Neural cell (in vitro differentiated cells): ENCODE results near the gene TNFRSF4. TPM values are rescaled to one million over a fixed set of nuclear protein-coding genes. Genes with fewer than 3 reads are reported as not detected.

Experiments used
- H2AFZ ChIP-seq: fragments of 200-600, 300-800 bp; sonication (generic), shearing (Covaris generic); 2 replicates; pipeline ENCODE4 v1.6.0; 2014; ENCODE audit warnings: low read depth, mild to moderate bottlenecking, antibody characterized with exemption, low read length, moderate library complexity
- H3F3A ChIP-seq: fragments of 200-600 bp; shearing (Covaris generic); 2 replicates; pipeline ENCODE4 v1.6.1; 2016; ENCODE audit warnings: mild to moderate bottlenecking, moderate library complexity, mixed read lengths, antibody characterized with exemption, low read length; ENCODE audit not compliant: insufficient read depth, poor library complexity, severe bottlenecking
- H3K27ac ChIP-seq: fragments of 200-600, 300-800 bp; sonication (generic), shearing (Covaris generic); 2 replicates; pipeline ENCODE4 v1.5.1; 2014; ENCODE audit warnings: mild to moderate bottlenecking, low read length, moderate library complexity
- H3K27me3 ChIP-seq: fragments of 300-800, 200-600 bp; sonication (generic), shearing (Covaris generic); 2 replicates; pipeline ENCODE4 v1.6.0; 2014; ENCODE audit warnings: mild to moderate bottlenecking, low read depth, low read length, moderate library complexity; ENCODE audit not compliant: insufficient read depth
- H3K36me3 ChIP-seq: fragments of 300-800, 200-600 bp; sonication (generic), shearing (Covaris generic); 2 replicates; pipeline ENCODE4 v1.5.1; 2014; ENCODE audit warnings: mild to moderate bottlenecking, antibody characterized with exemption, low read length, moderate library complexity; ENCODE audit not compliant: insufficient read depth
- H3K4me2 ChIP-seq: fragments of 300-800, 200-600 bp; sonication (generic), shearing (Covaris generic); 2 replicates; pipeline ENCODE4 v1.6.0; 2014; ENCODE audit warnings: mild to moderate bottlenecking, low read length
- H3K4me3 ChIP-seq: fragments of 300-800, 200-600 bp; sonication (generic), shearing (Covaris generic); 2 replicates; pipeline ENCODE4 v1.5.1; 2014; ENCODE audit warnings: mild to moderate bottlenecking, low read length, moderate library complexity
- H3K79me2 ChIP-seq: fragments of 200-600 bp; shearing (Covaris generic); replicated peaks from 2 replicates; pipeline ENCODE4 v1.6.0; 2014; ENCODE audit warnings: mild to moderate bottlenecking, low read length, moderate library complexity; ENCODE audit not compliant: insufficient read depth
- H3K9ac ChIP-seq: fragments of 300-800, 200-600 bp; sonication (generic), shearing (Covaris generic); 2 replicates; pipeline ENCODE4 v1.6.1; 2016; ENCODE audit warnings: mild to moderate bottlenecking, low read length, mixed read lengths
- H3K9me2 ChIP-seq: fragments of 200-600 bp; shearing (Covaris generic); 2 replicates; pipeline ENCODE4 v1.6.1; 2016; ENCODE audit warnings: mild to moderate bottlenecking, low read length, mixed read lengths; ENCODE audit not compliant: insufficient read depth
- H3K9me3 ChIP-seq: fragments of 200-600, 300-800 bp; sonication (generic), shearing (Covaris generic); 2 replicates; pipeline ENCODE4 v1.6.1; 2016; ENCODE audit warnings: mild to moderate bottlenecking, mixed run types, low read length, moderate library complexity, mixed read lengths
- H4K20me1 ChIP-seq: fragments of 200-600 bp; shearing (Covaris generic); 2 replicates; pipeline ENCODE4 v1.6.1; 2016; ENCODE audit warnings: mild to moderate bottlenecking, mixed run types; ENCODE audit not compliant: insufficient read depth
- EP300 ChIP-seq: fragments of 450-650 bp; conservative IDR thresholded peaks from 2 replicates; pipeline ENCODE4 v1.6.1; 2014; ENCODE audit warnings: antibody characterized with exemption, mild to moderate bottlenecking, moderate library complexity; ENCODE audit not compliant: poor library complexity, severe bottlenecking
- EZH2 ChIP-seq: fragments of 200-600, 300-800 bp; shearing (Covaris generic), sonication (generic); IDR thresholded peaks from 2 replicates; pipeline ENCODE4 v1.6.1; 2014; ENCODE audit warnings: antibody characterized with exemption, low read length, borderline replicate concordance, mild to moderate bottlenecking; ENCODE audit not compliant: insufficient read depth, poor library complexity, severe bottlenecking
- MXI1 ChIP-seq: fragments of 450-650 bp; conservative IDR thresholded peaks from 2 replicates; pipeline ENCODE4 v1.6.1; 2014; ENCODE audit warnings: antibody characterized with exemption, mild to moderate bottlenecking; ENCODE audit not compliant: poor library complexity, severe bottlenecking
- POLR2AphosphoS5 ChIP-seq: IDR thresholded peaks from 2 replicates; pipeline ENCODE4 v1.6.1; 2012
- RAD21 ChIP-seq: fragments of 450-650 bp; conservative IDR thresholded peaks from 2 replicates; pipeline ENCODE4 v1.6.1; 2014; ENCODE audit warnings: antibody characterized with exemption, mild to moderate bottlenecking, moderate library complexity
- REST ChIP-seq: IDR thresholded peaks from 2 replicates; pipeline ENCODE4 v1.6.1; 2012; ENCODE audit warnings: borderline replicate concordance
- SMC3 ChIP-seq: fragments of 450-650 bp; conservative IDR thresholded peaks from 2 replicates; pipeline ENCODE4 v1.6.1; 2014; ENCODE audit warnings: antibody characterized with exemption, mild to moderate bottlenecking, moderate library complexity; ENCODE audit not compliant: poor library complexity
- TAF1 ChIP-seq: IDR thresholded peaks from 2 replicates; pipeline ENCODE4 v1.6.1; 2012; ENCODE audit warnings: low read depth
- polyA plus RNA-seq: library from polyadenylated mRNA; depleted of rRNA; stranded (reverse); fragments of >200 nt; gene quantifications from 2 replicates; pipeline ENCODE4 v1.2.3, GENCODE V29; 2014
- TF ChIP-seq, protein P1 (sequence below): fragments of 450-650 bp; IDR thresholded peaks from 2 replicates; pipeline ENCODE4 v1.5.1; 2014; ENCODE audit warnings: antibody characterized with exemption, mild to moderate bottlenecking, moderate library complexity; ENCODE audit not compliant: poor library complexity, severe bottlenecking

Gene TNFRSF4
- polyA plus RNA-seq, 1 donor from 2014 or later, result not detected

DNA sequence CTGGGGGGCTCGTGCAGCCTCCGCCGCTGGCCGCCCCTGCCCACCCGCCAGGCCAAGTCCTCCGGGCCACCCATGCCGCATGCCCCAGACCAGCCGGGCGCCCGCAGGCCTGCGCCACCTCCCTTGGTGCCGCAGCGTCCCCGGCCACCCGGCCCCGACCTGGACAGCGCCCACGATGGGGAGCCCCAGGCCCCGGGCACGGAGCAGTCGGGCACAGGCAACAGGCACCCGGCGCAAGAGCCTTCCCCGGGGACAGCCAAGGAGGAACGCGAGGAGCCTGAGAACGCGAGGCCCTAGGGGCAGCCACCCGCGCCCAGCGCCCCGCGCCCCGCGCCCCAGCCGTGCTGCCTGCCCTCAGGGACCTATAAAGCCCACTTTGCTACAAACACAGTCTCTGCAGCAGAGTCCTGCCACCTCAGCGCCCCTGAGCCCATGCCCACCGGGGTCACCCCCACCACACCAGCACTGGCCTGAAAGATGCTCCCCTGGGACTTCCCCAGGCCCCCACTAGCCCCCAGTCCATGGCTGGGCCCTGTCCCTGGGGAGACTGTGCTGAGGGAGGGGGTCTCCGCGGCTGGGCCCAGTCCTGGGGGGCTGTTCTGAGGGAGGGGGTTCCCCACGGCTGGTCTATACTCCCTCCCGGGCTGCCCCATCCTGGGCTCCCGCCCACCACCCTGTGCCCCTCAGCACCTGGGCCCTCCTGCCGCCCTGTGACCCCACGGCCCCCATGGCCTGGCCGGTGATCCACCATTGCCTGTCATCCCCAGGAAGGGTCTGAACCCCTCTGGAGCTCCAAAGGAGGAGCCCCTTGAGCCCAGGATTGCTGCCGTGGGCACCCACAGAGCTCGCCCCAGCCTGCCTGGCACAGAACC lies 16.2 kb downstream of the TNFRSF4 start:
- Histone ChIP-seq H3K9ac (no peak overlapping the region), H2AFZ (no peak overlapping the region), H4K20me1 (no peaks in the 10 kb centered on the region), H3K79me2 (no peaks in the 10 kb centered on the region), H3K4me3 (no peak overlapping the region), H3F3A (no peaks in the 10 kb centered on the region), H3K9me2 (no peaks in the 10 kb centered on the region), H3K27me3 (peaks cover 7% of the 10 kb centered on the region), H3K36me3 (no peaks in the 10 kb centered on the region), H3K9me3 (no peaks in the 10 kb centered on the region), H3K27ac (no peak overlapping the region), H3K4me2 (no peak overlapping the region)
- TF ChIP-seq RAD21 (no peak), REST (no peak), SMC3 (no peak), MXI1 (no peak)

- TF ChIP-seq REST (no peak), POLR2AphosphoS5 (no peak), EP300 (no peak), TAF1 (no peak), EZH2 (no peak)
- TF ChIP-seq, protein P1, sequence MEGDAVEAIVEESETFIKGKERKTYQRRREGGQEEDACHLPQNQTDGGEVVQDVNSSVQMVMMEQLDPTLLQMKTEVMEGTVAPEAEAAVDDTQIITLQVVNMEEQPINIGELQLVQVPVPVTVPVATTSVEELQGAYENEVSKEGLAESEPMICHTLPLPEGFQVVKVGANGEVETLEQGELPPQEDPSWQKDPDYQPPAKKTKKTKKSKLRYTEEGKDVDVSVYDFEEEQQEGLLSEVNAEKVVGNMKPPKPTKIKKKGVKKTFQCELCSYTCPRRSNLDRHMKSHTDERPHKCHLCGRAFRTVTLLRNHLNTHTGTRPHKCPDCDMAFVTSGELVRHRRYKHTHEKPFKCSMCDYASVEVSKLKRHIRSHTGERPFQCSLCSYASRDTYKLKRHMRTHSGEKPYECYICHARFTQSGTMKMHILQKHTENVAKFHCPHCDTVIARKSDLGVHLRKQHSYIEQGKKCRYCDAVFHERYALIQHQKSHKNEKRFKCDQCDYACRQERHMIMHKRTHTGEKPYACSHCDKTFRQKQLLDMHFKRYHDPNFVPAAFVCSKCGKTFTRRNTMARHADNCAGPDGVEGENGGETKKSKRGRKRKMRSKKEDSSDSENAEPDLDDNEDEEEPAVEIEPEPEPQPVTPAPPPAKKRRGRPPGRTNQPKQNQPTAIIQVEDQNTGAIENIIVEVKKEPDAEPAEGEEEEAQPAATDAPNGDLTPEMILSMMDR, result no peak
- Histone ChIP-seq H3K4me2 (no peak overlapping the region), H3K9me3 (no peaks in the 10 kb centered on the region)
Observed at GRCh38 chr1:1197188-1197500, 16.8 kb downstream of the TNFRSF4 start.

More at GRCh38 chr1:1197188-1197500, 16.8 kb downstream of the TNFRSF4 start:
- no peaks in the 10 kb centered on the region for H4K20me1 ChIP-seq
- no peaks in the 10 kb centered on the region for H3K9me2 ChIP-seq
- H3F3A ChIP-seq, result no peaks in the 10 kb centered on the region
- H3K27ac ChIP-seq, result no peak overlapping the region
- no peak overlapping the region for H3K9ac ChIP-seq
- no peaks in the 10 kb centered on the region for H3K36me3 ChIP-seq
- no peak overlapping the region for H2AFZ ChIP-seq
- no peaks in the 10 kb centered on the region for H3K79me2 ChIP-seq
- no peak overlapping the region for H3K4me3 ChIP-seq
- peaks cover 7% of the 10 kb centered on the region for H3K27me3 ChIP-seq
